Ramos (cell line): ENCODE measurements around the gene HOXC5.
"Not testable (repeated sequence)": the region's sequence is repeated elsewhere in the genome, so short reads cannot be mapped to it uniquely, and the experiment has no call there.

Experiments used
- in situ Hi-C: fragments of 300-500 bp; cut with MboI; formaldehyde crosslinking; loops from one replicate; pipeline ENCODE4 v1.14.3; 2022; ENCODE audit warnings: low sequenced_read_pairs; ENCODE audit not compliant: unreplicated experiment

HOXC5 gene

GRCh38 chr12:54081053-54081514, 48.2 kb downstream of the HOXC5 start:
- in situ Hi-C loops = not testable (repeated sequence)

DNA sequence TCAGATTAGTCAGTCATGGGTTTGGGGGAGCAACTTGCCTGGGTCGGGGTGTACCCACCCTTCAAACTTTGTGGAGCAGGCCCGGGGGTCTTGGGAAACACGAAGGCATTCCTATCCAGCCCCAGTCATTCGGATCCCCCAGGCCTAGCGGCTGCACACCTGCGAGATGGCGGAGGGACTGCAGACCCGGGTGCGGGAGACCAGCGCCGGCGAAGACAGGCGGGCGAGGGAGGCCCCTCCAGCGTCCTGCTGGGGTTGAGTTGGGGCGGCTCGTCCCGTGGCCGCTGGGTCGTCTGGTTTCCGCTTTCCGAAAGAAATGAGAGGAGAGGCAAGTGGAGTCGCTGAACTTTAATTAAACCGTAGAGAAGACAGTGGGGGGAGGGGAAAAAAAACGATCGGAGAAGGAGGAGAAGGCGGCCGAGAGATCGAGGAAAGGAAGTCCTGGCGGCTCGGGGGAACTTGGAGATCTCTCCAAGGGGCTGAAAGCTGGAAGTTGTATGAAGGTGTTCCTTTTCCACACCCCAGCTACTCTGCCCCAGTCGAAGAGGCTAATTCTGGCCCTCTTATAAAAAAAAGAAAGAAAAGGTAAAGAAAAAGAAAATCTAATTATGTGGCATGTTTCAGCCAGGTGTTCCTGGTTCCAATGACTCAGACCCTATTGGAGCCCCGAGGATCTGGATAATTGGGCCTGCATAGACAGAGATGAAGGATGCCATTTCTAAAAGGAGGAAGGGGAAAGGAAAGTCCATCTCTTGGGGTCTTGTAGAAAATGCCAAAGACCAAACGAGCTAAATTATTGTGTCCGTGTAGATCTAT, 48.9 kb downstream of the HOXC5 start:
- in situ Hi-C loops = not testable (repeated sequence)

GRCh38 chr12:54082397-54082892, 49.6 kb downstream of the HOXC5 start:
- in situ Hi-C loops = no loop called here
